ENCODE data around the gene MED27. TPM values are rescaled to one million over a fixed set of nuclear protein-coding genes. Genes with fewer than 3 reads are reported as not detected.

Gene MED27
- polyA plus RNA-seq, 1 experiment, result 36.9 TPM

DNA sequence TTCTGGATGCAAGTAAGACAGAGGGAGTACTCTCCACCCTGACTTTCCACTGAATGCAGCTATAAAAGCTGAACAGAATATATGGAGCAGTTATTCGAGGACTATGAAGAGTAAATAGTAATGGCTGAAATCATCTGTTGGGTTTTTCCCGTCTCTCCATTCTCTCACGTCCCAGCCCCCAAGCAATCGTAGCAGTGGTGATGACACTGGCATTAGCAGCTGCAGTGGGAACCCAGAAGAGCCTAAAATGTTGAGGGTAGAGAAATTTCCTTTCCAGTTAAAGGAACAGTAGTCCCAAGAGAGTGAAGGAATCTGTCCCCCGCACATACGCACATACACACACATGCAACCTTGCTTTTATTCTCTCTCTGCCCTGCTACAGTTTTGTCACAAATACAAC lies 33.2 kb downstream of the MED27 start:
- Histone ChIP-seq H3K4me3 (ENCODE audit: low read depth, low read length) (no peak overlapping the region), H3K36me3 (ENCODE audit: control insufficient read depth, insufficient read depth, low read length) (no peaks in the 10 kb centered on the region), H3K27me3 (ENCODE audit: control insufficient read depth, insufficient read depth, low read length) (no peaks in the 10 kb centered on the region)
- ChIA-PET POLR2A (no interaction called here), CTCF (interaction anchor here (1.1 kb wide), 1 partner anchor 11 kb away, joined by 3 read pairs; no protein-coding TSS in a partner anchor)
- TF ChIP-seq CTCF (IDR thresholded peaks at IDR 0.05; ENCODE audit: insufficient read depth, low read depth, low read length), result no peak
- no peak for DNase-seq (ENCODE audit: low read depth)

DNA sequence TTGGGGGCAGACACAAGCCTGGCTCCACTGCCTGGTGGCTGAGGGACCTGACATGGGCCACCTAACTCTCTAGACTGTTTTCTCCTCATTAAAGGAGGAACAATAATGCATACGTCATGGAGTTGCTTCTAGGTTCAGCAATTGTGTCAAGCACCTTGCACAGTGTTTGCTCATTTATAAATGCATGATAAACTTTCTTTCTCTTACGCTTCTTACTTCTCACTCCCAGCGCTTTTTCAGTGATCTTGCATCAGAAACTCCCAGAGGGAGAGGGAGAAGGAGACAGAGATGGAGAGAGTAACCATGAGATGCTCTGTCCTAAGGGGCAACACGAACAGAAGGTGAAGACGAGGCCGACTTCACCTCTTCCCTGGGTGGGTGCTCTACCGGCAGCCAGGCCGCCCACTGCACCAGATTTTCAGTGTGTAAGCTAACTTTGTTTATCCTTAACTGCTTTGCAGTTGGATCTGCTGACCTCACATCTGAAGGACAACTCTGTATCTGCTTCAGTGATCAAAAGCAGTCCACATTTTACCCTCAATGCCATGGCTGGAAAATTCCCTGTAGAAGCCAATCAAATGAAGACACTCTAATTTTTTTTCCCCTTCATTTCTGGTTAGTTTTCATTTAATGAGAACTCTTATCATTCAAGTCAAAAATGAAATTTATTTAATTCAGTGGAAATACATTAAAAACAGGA lies 35.3 kb downstream of the MED27 start:
- Histone ChIP-seq H3K4me3 (ENCODE audit: low read depth, low read length) (no peak overlapping the region), H3K27me3 (ENCODE audit: control insufficient read depth, insufficient read depth, low read length) (no peaks in the 10 kb centered on the region), H3K36me3 (ENCODE audit: control insufficient read depth, insufficient read depth, low read length) (no peaks in the 10 kb centered on the region)
- ChIA-PET POLR2A (no interaction called here), CTCF (interaction anchor here (1.0 kb wide), 1 partner anchor 17 kb away, joined by 3 read pairs; no protein-coding TSS in a partner anchor)
- TF ChIP-seq CTCF (IDR thresholded peaks at IDR 0.05; ENCODE audit: insufficient read depth, low read depth, low read length), result no peak
- DNase-seq (ENCODE audit: low read depth), result no peak

GRCh38 chr9:132043708-132044107 lies 36.0 kb downstream of the MED27 start:
- TF ChIP-seq CTCF (IDR thresholded peaks at IDR 0.05; ENCODE audit: insufficient read depth, low read depth, low read length), result no peak
- POLR2A ChIA-PET, result no interaction called here
- no peak for DNase-seq (ENCODE audit: low read depth)
- CTCF ChIA-PET, result interaction anchor here (1.0 kb wide), 1 partner anchor 193 kb away, joined by 3 read pairs; no protein-coding TSS in a partner anchor
- Histone ChIP-seq H3K27me3 (ENCODE audit: control insufficient read depth, insufficient read depth, low read length) (no peaks in the 10 kb centered on the region), H3K36me3 (ENCODE audit: control insufficient read depth, insufficient read depth, low read length) (no peaks in the 10 kb centered on the region), H3K4me3 (ENCODE audit: low read depth, low read length) (no peak overlapping the region)

- Histone ChIP-seq H3K4me3 (ENCODE audit: low read depth, low read length) (no peak overlapping the region), H3K27me3 (ENCODE audit: control insufficient read depth, insufficient read depth, low read length) (no peaks in the 10 kb centered on the region), H3K36me3 (ENCODE audit: control insufficient read depth, insufficient read depth, low read length) (no peaks in the 10 kb centered on the region)
- no peak for TF ChIP-seq CTCF (IDR thresholded peaks at IDR 0.05; ENCODE audit: insufficient read depth, low read depth, low read length)
- CTCF ChIA-PET, result no interaction called here
- peak; percentile 93 for DNase-seq (ENCODE audit: low read depth)
- POLR2A ChIA-PET, result no interaction called here
These were observed 37.3 kb downstream of the MED27 start for GRCh38 chr9:132042324-132042723.

- H3K27me3 ChIP-seq (ENCODE audit: control insufficient read depth, insufficient read depth, low read length), result no peaks in the 10 kb centered on the region
- no peak for DNase-seq (ENCODE audit: low read depth)
- ChIA-PET POLR2A (no interaction called here), CTCF (no interaction called here)
- no peaks in the 10 kb centered on the region for H3K36me3 ChIP-seq (ENCODE audit: control insufficient read depth, insufficient read depth, low read length)
- no peak overlapping the region for H3K4me3 ChIP-seq (ENCODE audit: low read depth, low read length)
- TF ChIP-seq CTCF (IDR thresholded peaks at IDR 0.05; ENCODE audit: insufficient read depth, low read depth, low read length), result no peak
These were observed 37.9 kb downstream of the MED27 start for GRCh38 chr9:132041798-132042197.
